WTC11 (cell line): Measurements from ENCODE around the gene ROMO1. TPM values are rescaled to one million over a fixed set of nuclear protein-coding genes. Genes with fewer than 3 reads are reported as not detected.

ENCODE experiments used
- ATAC-seq: fragments of 200-7000 bp; cut with Tn5 transposase; 2 replicates; pipeline ENCODE4 v1.10.0; 2021; ENCODE audit warnings: mild to moderate bottlenecking, moderate library complexity
- CTCF ChIA-PET: fragments of 300-600 bp; sonication (Branson Sonifier 250); formaldehyde crosslinking; loops from one replicate; lab custom pipeline; 2021; ENCODE audit warnings: antibody characterized with exemption; lab: Charles Lee
- POLR2A ChIA-PET: fragments of 350-600 bp; sonication (Branson Sonifier 250); formaldehyde crosslinking; loops from one replicate; lab custom pipeline; 2021; ENCODE audit warnings: antibody characterized with exemption; lab: Charles Lee
- DNase-seq: peaks from one replicate; pipeline ENCODE4 v3.0.0; 2021; ENCODE audit warnings: low spot score
- H3K27ac Mint-ChIP-seq: 2 replicates; pipeline ENCODE4 v1.8.0; 2021; ENCODE audit warnings: mixed read lengths
- H3K27me3 Mint-ChIP-seq: 2 replicates; pipeline ENCODE4 v1.8.0; 2021; ENCODE audit warnings: low read depth, mild to moderate bottlenecking, moderate library complexity, mixed read lengths
- H3K36me3 Mint-ChIP-seq: 2 replicates; pipeline ENCODE4 v1.8.0; 2021; ENCODE audit warnings: mixed read lengths
- H3K4me1 Mint-ChIP-seq: 2 replicates; pipeline ENCODE4 v1.8.0; 2022; ENCODE audit warnings: mixed read lengths
- H3K4me3 Mint-ChIP-seq: 2 replicates; pipeline ENCODE4 v1.8.0; 2021; ENCODE audit warnings: mild to moderate bottlenecking, moderate library complexity, mixed read lengths
- H3K9me3 Mint-ChIP-seq: 2 replicates; pipeline ENCODE4 v1.8.0; 2021; ENCODE audit warnings: mixed read lengths
- ATF1 ChIP-seq: sonication (generic); formaldehyde crosslinking; IDR thresholded peaks from 2 replicates; pipeline ENCODE4 v1.8.1; 2023; ENCODE audit warnings: mild to moderate bottlenecking, moderate library complexity, missing genetic modification reagents
- FOXJ3 ChIP-seq: sonication (generic); formaldehyde crosslinking; IDR thresholded peaks from 2 replicates; pipeline ENCODE4 v1.9.0; 2021; ENCODE audit warnings: missing genetic modification reagents, mild to moderate bottlenecking, borderline replicate concordance
- GABPB1 ChIP-seq: sonication (generic); formaldehyde crosslinking; IDR thresholded peaks from 2 replicates; pipeline ENCODE4 v1.8.1; 2023; ENCODE audit warnings: mild to moderate bottlenecking, missing genetic modification reagents
- KAT7 ChIP-seq: sonication (generic); formaldehyde crosslinking; IDR thresholded peaks from 2 replicates; pipeline ENCODE4 v1.8.1; 2023; ENCODE audit warnings: missing genetic modification reagents, mild to moderate bottlenecking, borderline replicate concordance
- MXD4 ChIP-seq: fragments of 250-450 bp; sonication (Bioruptor Pico); IDR thresholded peaks from 2 replicates; pipeline ENCODE4 v1.8.0; 2021; ENCODE audit warnings: mild to moderate bottlenecking, moderate library complexity, borderline replicate concordance
- SMAD4 ChIP-seq: sonication (generic); formaldehyde crosslinking; IDR thresholded peaks from 2 replicates; pipeline ENCODE4 v1.8.0; 2022; ENCODE audit warnings: mild to moderate bottlenecking, missing genetic modification reagents
- total RNA-seq: library from RNA; stranded (reverse); gene quantifications from 3 replicates; pipeline ENCODE4 v1.2.3, GENCODE V29; 2021
- TF ChIP-seq, protein P1 (sequence below): fragments of 250-450 bp; sonication (Bioruptor Pico); conservative IDR thresholded peaks from 2 replicates; pipeline ENCODE4 v1.9.0; 2021; ENCODE audit warnings: mild to moderate bottlenecking
- TF ChIP-seq, protein P2 (sequence below): sonication (generic); formaldehyde crosslinking; IDR thresholded peaks from 2 replicates; pipeline ENCODE4 v1.8.1; 2023; ENCODE audit warnings: mild to moderate bottlenecking, missing genetic modification reagents, borderline replicate concordance
- TF ChIP-seq, protein P3 (sequence below): fragments of 200-600 bp; IDR thresholded peaks from 2 replicates; pipeline ENCODE4 v1.8.0; 2022; ENCODE audit warnings: antibody characterized with exemption
- TF ChIP-seq, protein P4 (sequence below): fragments of 250-450 bp; sonication (Bioruptor Pico); IDR thresholded peaks from 2 replicates; pipeline ENCODE4 v2.1.2; 2022; ENCODE audit warnings: mild to moderate bottlenecking, moderate library complexity
- TF ChIP-seq, protein P5 (sequence below): sonication (generic); formaldehyde crosslinking; IDR thresholded peaks from 2 replicates; pipeline ENCODE4 v1.8.0; 2022; ENCODE audit warnings: mild to moderate bottlenecking, missing genetic modification reagents
- TF ChIP-seq, protein P6 (sequence below): sonication (generic); formaldehyde crosslinking; IDR thresholded peaks from 2 replicates; pipeline ENCODE4 v1.8.0; 2023; ENCODE audit warnings: mild to moderate bottlenecking, missing genetic modification reagents

The ROMO1 gene
- total RNA-seq, 1 experiment from 2014 or later: 213 TPM

DNA sequence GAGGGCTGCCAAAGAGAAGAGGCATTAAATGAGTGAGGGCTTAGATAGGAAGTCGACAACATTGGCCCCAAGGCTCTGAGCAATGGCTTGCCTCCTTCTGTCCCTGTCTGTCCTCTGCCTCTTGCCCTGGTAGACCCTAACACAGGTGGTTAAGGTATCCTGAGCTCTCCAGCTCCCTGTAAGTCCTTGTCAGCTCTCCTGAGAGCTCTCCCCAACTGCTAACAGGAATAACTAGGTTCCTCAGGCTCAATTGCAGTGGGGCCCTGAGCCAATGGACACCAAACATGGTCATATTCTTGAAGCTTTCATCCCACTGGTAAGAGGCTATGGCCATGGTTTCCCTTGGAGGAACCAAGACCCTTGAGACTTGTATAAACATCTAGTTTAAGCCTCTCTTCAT lies 29.5 kb upstream of the ROMO1 start:
- no peaks in the 10 kb centered on the region for H3K9me3 Mint-ChIP-seq
- ChIA-PET POLR2A (no interaction called here), CTCF (no interaction called here)
- no peak for DNase-seq
- no peak overlapping the region for H3K4me3 Mint-ChIP-seq
- no peak for ATAC-seq
- TF ChIP-seq, protein P1, sequence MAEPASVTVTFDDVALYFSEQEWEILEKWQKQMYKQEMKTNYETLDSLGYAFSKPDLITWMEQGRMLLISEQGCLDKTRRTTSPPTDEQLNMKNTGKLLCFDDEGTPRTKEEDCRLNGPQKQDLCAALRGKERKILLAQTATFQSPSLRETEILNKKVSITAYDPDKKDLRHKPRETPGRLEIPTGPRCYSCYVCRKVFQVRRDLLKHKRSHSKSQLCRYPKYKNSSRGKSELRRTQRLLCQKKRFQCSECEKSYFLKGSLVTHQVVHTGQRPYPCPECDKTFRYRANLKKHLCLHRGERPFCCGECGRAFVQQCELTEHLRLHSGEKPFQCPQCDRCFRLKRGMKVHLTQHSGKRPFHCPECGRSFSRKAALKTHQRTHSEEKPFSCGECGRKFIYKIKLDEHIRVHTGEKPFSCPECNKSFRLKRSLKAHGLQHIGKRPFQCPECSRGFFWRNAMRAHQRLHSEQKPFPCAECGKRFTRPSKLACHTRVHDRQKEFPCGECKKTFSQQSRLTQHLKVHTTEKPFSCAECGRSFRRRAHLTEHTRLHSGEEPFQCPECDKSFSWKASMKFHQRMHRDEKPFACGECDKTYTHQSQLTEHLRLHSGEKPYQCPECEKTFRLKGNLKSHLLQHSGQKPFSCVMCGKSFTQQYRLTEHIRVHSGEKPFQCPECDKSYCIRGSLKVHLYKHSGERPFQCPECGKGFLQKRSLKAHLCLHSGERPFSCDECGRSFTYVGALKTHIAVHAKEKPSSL (CRISPR knock-in tag): no peak
- no peaks in the 10 kb centered on the region for H3K27me3 Mint-ChIP-seq
- no peak overlapping the region for H3K27ac Mint-ChIP-seq
- 0 out of 2 replicates have a peak, but pooled peaks cover 3% of the 10 kb centered on the region for H3K4me1 Mint-ChIP-seq
- H3K36me3 Mint-ChIP-seq: peaks cover 30% of the 10 kb centered on the region

DNA sequence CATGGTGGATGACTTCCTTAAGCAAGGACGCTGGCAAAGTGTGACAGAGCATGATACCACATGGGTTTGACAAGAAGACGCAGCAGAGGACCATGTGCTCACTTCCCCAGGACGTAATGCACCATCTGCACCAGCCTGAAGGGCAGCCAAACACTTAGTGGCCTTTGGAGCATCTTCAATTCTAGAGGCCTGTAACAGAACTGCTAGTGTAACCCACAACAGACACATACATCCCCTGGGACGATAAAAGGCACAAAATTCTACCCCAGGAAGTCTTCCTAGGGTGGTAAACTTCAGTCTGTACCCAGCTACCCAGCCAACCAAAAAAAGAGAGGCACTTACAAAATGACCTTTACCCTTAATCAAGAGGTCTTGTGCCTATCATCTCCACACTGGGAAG lies 25.3 kb upstream of the ROMO1 start:
- Mint-ChIP-seq H3K9me3 (no peaks in the 10 kb centered on the region), H3K27me3 (no peaks in the 10 kb centered on the region), H3K4me3 (no peak overlapping the region), H3K4me1 (no peaks in the 10 kb centered on the region), H3K36me3 (peaks cover 24% of the 10 kb centered on the region), H3K27ac (no peak overlapping the region)
- CTCF ChIA-PET: no interaction called here
- POLR2A ChIA-PET: no interaction called here
- no peak for DNase-seq
- no peak for ATAC-seq
- TF ChIP-seq ATF1 (no peak), KAT7 (CRISPR knock-in tag) (no peak), FOXJ3 (CRISPR knock-in tag) (no peak), SMAD4 (CRISPR knock-in tag) (no peak), GABPB1 (CRISPR knock-in tag) (no peak), MXD4 (CRISPR knock-in tag) (no peak)
- TF ChIP-seq, protein P2, sequence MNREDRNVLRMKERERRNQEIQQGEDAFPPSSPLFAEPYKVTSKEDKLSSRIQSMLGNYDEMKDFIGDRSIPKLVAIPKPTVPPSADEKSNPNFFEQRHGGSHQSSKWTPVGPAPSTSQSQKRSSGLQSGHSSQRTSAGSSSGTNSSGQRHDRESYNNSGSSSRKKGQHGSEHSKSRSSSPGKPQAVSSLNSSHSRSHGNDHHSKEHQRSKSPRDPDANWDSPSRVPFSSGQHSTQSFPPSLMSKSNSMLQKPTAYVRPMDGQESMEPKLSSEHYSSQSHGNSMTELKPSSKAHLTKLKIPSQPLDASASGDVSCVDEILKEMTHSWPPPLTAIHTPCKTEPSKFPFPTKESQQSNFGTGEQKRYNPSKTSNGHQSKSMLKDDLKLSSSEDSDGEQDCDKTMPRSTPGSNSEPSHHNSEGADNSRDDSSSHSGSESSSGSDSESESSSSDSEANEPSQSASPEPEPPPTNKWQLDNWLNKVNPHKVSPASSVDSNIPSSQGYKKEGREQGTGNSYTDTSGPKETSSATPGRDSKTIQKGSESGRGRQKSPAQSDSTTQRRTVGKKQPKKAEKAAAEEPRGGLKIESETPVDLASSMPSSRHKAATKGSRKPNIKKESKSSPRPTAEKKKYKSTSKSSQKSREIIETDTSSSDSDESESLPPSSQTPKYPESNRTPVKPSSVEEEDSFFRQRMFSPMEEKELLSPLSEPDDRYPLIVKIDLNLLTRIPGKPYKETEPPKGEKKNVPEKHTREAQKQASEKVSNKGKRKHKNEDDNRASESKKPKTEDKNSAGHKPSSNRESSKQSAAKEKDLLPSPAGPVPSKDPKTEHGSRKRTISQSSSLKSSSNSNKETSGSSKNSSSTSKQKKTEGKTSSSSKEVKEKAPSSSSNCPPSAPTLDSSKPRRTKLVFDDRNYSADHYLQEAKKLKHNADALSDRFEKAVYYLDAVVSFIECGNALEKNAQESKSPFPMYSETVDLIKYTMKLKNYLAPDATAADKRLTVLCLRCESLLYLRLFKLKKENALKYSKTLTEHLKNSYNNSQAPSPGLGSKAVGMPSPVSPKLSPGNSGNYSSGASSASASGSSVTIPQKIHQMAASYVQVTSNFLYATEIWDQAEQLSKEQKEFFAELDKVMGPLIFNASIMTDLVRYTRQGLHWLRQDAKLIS (CRISPR knock-in tag): no peak
- TF ChIP-seq, protein P3, sequence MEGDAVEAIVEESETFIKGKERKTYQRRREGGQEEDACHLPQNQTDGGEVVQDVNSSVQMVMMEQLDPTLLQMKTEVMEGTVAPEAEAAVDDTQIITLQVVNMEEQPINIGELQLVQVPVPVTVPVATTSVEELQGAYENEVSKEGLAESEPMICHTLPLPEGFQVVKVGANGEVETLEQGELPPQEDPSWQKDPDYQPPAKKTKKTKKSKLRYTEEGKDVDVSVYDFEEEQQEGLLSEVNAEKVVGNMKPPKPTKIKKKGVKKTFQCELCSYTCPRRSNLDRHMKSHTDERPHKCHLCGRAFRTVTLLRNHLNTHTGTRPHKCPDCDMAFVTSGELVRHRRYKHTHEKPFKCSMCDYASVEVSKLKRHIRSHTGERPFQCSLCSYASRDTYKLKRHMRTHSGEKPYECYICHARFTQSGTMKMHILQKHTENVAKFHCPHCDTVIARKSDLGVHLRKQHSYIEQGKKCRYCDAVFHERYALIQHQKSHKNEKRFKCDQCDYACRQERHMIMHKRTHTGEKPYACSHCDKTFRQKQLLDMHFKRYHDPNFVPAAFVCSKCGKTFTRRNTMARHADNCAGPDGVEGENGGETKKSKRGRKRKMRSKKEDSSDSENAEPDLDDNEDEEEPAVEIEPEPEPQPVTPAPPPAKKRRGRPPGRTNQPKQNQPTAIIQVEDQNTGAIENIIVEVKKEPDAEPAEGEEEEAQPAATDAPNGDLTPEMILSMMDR: no peak
- TF ChIP-seq, protein P4, sequence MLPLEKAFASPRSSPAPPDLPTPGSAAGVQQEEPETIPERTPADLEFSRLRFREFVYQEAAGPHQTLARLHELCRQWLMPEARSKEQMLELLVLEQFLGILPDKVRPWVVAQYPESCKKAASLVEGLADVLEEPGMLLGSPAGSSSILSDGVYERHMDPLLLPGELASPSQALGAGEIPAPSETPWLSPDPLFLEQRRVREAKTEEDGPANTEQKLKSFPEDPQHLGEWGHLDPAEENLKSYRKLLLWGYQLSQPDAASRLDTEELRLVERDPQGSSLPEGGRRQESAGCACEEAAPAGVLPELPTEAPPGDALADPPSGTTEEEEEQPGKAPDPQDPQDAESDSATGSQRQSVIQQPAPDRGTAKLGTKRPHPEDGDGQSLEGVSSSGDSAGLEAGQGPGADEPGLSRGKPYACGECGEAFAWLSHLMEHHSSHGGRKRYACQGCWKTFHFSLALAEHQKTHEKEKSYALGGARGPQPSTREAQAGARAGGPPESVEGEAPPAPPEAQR (CRISPR knock-in tag): no peak
- TF ChIP-seq, protein P5, sequence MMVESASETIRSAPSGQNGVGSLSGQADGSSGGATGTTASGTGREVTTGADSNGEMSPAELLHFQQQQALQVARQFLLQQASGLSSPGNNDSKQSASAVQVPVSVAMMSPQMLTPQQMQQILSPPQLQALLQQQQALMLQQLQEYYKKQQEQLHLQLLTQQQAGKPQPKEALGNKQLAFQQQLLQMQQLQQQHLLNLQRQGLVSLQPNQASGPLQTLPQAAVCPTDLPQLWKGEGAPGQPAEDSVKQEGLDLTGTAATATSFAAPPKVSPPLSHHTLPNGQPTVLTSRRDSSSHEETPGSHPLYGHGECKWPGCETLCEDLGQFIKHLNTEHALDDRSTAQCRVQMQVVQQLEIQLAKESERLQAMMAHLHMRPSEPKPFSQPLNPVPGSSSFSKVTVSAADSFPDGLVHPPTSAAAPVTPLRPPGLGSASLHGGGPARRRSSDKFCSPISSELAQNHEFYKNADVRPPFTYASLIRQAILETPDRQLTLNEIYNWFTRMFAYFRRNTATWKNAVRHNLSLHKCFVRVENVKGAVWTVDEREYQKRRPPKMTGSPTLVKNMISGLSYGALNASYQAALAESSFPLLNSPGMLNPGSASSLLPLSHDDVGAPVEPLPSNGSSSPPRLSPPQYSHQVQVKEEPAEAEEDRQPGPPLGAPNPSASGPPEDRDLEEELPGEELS (CRISPR knock-in tag): no peak
- TF ChIP-seq, protein P6, sequence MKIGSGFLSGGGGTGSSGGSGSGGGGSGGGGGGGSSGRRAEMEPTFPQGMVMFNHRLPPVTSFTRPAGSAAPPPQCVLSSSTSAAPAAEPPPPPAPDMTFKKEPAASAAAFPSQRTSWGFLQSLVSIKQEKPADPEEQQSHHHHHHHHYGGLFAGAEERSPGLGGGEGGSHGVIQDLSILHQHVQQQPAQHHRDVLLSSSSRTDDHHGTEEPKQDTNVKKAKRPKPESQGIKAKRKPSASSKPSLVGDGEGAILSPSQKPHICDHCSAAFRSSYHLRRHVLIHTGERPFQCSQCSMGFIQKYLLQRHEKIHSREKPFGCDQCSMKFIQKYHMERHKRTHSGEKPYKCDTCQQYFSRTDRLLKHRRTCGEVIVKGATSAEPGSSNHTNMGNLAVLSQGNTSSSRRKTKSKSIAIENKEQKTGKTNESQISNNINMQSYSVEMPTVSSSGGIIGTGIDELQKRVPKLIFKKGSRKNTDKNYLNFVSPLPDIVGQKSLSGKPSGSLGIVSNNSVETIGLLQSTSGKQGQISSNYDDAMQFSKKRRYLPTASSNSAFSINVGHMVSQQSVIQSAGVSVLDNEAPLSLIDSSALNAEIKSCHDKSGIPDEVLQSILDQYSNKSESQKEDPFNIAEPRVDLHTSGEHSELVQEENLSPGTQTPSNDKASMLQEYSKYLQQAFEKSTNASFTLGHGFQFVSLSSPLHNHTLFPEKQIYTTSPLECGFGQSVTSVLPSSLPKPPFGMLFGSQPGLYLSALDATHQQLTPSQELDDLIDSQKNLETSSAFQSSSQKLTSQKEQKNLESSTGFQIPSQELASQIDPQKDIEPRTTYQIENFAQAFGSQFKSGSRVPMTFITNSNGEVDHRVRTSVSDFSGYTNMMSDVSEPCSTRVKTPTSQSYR (CRISPR knock-in tag): no peak
- TF ChIP-seq, all 79 proteins: peak for 0
